ENCODE data around the gene IYD. TPM values are rescaled to one million over a fixed set of nuclear protein-coding genes. Genes with fewer than 3 reads are reported as not detected.
A peak's percentile ranks its signal among the peaks of the same experiment; 100 is the strongest.

The IYD gene
- total and polyA plus RNA-seq, 9 of the 15 experiments (the other 6 are each of a cell fraction or from before 2014, with no cell fraction given), result not detected

DNA sequence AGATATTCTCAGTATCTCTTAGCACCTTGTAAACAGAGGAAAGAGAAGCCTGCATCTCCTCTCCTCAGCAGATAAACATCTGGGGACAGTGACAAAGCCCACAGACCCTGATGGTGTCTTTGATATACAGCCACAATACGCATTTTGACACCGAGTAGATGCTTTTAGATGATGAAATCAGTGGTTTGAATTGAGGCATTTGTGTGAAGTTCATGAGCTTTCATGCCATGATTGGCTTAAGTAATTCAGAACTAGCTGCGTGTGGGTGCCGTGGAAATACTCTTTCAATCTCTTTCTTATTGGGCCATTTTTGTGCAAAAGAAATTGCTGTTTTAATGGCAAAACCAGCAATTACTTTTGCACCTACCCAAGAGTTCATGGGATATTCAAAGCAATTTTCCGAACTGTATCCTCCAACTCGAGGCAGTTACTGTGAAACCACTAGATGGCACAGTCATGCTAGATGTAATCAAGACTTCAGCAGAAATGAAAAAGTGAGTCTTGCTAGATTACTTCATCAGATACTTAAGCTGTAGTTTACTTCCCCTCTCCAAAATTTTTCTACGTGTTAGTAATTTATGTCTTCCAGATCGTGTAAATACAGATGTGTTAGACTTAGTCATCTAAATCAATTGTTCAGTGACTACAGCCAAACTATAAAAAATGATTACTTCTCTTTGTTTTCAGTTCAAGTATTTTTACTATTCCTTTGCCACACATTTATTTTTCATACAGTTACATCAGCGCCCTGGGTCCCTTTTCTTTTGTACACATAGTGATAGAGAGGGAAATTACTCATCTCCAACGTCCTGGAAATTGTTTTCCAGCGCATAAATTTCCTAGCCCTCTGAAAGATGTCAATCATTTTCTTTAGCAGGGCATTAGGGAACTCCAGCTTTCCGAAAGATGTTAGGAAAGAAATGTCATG is 49.4 kb downstream of the IYD start (continued):
- TF ChIP-seq, protein P1, sequence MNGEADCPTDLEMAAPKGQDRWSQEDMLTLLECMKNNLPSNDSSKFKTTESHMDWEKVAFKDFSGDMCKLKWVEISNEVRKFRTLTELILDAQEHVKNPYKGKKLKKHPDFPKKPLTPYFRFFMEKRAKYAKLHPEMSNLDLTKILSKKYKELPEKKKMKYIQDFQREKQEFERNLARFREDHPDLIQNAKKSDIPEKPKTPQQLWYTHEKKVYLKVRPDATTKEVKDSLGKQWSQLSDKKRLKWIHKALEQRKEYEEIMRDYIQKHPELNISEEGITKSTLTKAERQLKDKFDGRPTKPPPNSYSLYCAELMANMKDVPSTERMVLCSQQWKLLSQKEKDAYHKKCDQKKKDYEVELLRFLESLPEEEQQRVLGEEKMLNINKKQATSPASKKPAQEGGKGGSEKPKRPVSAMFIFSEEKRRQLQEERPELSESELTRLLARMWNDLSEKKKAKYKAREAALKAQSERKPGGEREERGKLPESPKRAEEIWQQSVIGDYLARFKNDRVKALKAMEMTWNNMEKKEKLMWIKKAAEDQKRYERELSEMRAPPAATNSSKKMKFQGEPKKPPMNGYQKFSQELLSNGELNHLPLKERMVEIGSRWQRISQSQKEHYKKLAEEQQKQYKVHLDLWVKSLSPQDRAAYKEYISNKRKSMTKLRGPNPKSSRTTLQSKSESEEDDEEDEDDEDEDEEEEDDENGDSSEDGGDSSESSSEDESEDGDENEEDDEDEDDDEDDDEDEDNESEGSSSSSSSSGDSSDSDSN (IDR thresholded peaks at IDR 0.05; ENCODE audit: borderline replicate concordance in 1 of 2, low read depth in 2 of 2, low read length in 2 of 2), result 0 out of 4 replicates have a peak, but pooled peaks of 1 of the 2 experiments have one; percentile 20
- TF ChIP-seq HSF4 (CRISPR knock-in tag; IDR thresholded peaks at IDR 0.05; ENCODE audit: borderline replicate concordance) (no peak), ZNF507 (tag; conservative IDR thresholded peaks at IDR 0.05) (no peak), TRIM24 (IDR thresholded peaks at IDR 0.05) (no peak), DLX4 (CRISPR knock-in tag; IDR thresholded peaks at IDR 0.05) (no peak), U2AF1 (optimal IDR thresholded peaks at IDR 0.05; ENCODE audit: low read depth, low read length) (no peak), PHB (CRISPR knock-in tag; IDR thresholded peaks at IDR 0.05) (no peak), ZSCAN29 (IDR thresholded peaks at IDR 0.05) (no peak), L3MBTL2 (IDR thresholded peaks at IDR 0.05) (no peak), EHMT2 (IDR thresholded peaks at IDR 0.05) (no peak), ZNF444 (CRISPR knock-in tag; IDR thresholded peaks at IDR 0.05) (no peak), PHB2 (IDR thresholded peaks at IDR 0.05; ENCODE audit: low read depth) (no peak), ZNF586 (CRISPR knock-in tag; conservative IDR thresholded peaks at IDR 0.05) (no peak), ATF6 (CRISPR knock-in tag; IDR thresholded peaks at IDR 0.05) (no peak), RBM22 (IDR thresholded peaks at IDR 0.05; ENCODE audit: low read depth, low read length, poor library complexity, severe bottlenecking) (no peak), ZBTB8A (IDR thresholded peaks at IDR 0.05; ENCODE audit: partially characterized antibody) (no peak)
- TF ChIP-seq, protein P2, sequence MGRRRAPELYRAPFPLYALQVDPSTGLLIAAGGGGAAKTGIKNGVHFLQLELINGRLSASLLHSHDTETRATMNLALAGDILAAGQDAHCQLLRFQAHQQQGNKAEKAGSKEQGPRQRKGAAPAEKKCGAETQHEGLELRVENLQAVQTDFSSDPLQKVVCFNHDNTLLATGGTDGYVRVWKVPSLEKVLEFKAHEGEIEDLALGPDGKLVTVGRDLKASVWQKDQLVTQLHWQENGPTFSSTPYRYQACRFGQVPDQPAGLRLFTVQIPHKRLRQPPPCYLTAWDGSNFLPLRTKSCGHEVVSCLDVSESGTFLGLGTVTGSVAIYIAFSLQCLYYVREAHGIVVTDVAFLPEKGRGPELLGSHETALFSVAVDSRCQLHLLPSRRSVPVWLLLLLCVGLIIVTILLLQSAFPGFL (CRISPR knock-in tag; IDR thresholded peaks at IDR 0.05), result no peak
- TF ChIP-seq, protein P3, sequence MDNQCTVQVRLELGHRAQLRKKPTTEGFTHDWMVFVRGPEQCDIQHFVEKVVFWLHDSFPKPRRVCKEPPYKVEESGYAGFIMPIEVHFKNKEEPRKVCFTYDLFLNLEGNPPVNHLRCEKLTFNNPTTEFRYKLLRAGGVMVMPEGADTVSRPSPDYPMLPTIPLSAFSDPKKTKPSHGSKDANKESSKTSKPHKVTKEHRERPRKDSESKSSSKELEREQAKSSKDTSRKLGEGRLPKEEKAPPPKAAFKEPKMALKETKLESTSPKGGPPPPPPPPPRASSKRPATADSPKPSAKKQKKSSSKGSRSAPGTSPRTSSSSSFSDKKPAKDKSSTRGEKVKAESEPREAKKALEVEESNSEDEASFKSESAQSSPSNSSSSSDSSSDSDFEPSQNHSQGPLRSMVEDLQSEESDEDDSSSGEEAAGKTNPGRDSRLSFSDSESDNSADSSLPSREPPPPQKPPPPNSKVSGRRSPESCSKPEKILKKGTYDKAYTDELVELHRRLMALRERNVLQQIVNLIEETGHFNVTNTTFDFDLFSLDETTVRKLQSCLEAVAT (IDR thresholded peaks at IDR 0.05), result no peak
- TF ChIP-seq, protein P4, sequence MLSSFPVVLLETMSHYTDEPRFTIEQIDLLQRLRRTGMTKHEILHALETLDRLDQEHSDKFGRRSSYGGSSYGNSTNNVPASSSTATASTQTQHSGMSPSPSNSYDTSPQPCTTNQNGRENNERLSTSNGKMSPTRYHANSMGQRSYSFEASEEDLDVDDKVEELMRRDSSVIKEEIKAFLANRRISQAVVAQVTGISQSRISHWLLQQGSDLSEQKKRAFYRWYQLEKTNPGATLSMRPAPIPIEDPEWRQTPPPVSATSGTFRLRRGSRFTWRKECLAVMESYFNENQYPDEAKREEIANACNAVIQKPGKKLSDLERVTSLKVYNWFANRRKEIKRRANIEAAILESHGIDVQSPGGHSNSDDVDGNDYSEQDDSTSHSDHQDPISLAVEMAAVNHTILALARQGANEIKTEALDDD (IDR thresholded peaks at IDR 0.05), result peak; percentile 51; the same call in 1 of the 2 replicates

All from K562 (cell line).